Measurements from ENCODE around the gene BCL11B. TPM values are rescaled to one million over a fixed set of nuclear protein-coding genes. Genes with fewer than 3 reads are reported as not detected.
A peak's percentile ranks its signal among the peaks of the same experiment; 100 is the strongest.

The BCL11B gene
- total RNA-seq, 1 donor from 2014 or later: 0.23 TPM

DNA sequence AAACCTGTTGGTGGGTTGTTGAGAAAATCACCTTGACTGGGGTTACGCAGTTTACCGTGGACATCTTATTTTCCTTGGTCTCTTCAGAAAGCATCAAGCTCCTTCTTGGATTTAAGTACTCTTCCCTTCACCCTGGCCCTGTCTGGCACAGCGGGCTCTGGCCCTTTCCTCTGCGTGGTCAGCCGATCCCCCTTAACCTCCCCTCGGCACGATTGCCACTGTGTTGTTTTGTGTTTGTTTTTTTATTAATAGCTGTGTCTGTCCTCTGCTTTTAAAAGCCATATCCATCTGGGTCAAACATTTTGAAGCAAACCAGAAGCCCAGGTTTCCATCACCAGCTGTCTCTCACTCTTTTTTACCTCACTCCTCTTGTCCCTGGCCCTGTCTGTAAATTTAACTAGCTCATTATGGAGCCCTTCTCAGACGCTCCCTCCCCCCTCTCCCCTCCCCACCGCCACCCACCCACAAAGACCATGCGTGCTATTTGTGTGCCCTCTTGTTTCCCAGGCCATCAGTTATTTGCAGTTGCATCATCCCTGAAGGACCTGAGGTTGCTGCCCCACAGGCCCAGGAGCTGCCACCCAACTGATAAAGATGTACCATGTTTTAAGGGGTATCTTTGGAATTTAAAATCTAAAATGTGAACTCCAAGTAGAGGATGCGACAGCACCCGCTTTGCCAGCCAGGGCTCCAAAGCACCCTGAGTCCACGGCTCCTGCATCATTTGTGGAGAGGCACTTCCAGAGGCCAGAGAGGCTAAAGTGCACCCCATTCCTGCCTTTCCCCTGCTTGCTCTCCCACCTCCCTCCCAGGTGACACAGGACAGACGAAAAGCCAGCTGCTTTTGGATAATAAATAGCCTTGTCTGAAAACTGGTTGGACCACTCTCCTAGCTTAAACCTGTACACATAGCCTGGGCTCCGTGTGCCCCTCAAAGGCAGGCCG, 3.9 kb downstream of the BCL11B start:
- TF ChIP-seq, protein P1, sequence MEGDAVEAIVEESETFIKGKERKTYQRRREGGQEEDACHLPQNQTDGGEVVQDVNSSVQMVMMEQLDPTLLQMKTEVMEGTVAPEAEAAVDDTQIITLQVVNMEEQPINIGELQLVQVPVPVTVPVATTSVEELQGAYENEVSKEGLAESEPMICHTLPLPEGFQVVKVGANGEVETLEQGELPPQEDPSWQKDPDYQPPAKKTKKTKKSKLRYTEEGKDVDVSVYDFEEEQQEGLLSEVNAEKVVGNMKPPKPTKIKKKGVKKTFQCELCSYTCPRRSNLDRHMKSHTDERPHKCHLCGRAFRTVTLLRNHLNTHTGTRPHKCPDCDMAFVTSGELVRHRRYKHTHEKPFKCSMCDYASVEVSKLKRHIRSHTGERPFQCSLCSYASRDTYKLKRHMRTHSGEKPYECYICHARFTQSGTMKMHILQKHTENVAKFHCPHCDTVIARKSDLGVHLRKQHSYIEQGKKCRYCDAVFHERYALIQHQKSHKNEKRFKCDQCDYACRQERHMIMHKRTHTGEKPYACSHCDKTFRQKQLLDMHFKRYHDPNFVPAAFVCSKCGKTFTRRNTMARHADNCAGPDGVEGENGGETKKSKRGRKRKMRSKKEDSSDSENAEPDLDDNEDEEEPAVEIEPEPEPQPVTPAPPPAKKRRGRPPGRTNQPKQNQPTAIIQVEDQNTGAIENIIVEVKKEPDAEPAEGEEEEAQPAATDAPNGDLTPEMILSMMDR (conservative IDR thresholded peaks at IDR 0.05; ENCODE audit: low read depth, low read length): no peak
- no peak for DNase-seq (ENCODE audit: low read depth)
- H3K4me3 ChIP-seq (ENCODE audit: low read depth, low read length): no peak overlapping the region

GRCh38 chr14:99267381-99267780, 4.6 kb downstream of the BCL11B start:
- no peak for DNase-seq (ENCODE audit: low read depth)
- TF ChIP-seq, protein P1 (conservative IDR thresholded peaks at IDR 0.05; ENCODE audit: low read depth, low read length): no peak
- no peak overlapping the region for H3K4me3 ChIP-seq (ENCODE audit: low read depth, low read length)

- TF ChIP-seq, protein P1 (conservative IDR thresholded peaks at IDR 0.05; ENCODE audit: low read depth, low read length): peak; percentile 98
- no peak for DNase-seq (ENCODE audit: low read depth)
- no peak overlapping the region for H3K4me3 ChIP-seq (ENCODE audit: low read depth, low read length)
These were observed 5.5 kb downstream of the BCL11B start for GRCh38 chr14:99266181-99267178.

DNA sequence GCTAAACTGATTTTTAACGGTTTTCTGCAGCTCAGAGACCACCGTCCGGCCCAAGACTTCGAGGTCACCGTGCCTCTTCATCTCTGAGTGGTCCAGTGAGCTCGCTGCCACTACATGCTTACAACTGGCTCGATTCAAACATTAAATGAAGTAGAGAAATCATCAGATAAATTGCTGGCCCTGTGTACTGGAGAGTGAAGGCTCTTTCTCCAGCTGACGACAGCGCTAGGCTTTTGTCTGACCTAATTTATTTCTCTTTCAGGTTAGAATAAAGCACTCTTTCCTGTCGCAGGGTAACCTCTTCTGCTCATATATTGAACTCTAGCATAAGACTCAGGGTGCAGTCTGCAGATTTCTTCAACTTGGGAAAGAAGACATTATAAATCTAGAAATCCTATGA, 6.4 kb downstream of the BCL11B start:
- TF ChIP-seq, protein P1 (conservative IDR thresholded peaks at IDR 0.05; ENCODE audit: low read depth, low read length): no peak
- H3K4me3 ChIP-seq (ENCODE audit: low read depth, low read length): no peak overlapping the region
- no peak for DNase-seq (ENCODE audit: low read depth)

DNA sequence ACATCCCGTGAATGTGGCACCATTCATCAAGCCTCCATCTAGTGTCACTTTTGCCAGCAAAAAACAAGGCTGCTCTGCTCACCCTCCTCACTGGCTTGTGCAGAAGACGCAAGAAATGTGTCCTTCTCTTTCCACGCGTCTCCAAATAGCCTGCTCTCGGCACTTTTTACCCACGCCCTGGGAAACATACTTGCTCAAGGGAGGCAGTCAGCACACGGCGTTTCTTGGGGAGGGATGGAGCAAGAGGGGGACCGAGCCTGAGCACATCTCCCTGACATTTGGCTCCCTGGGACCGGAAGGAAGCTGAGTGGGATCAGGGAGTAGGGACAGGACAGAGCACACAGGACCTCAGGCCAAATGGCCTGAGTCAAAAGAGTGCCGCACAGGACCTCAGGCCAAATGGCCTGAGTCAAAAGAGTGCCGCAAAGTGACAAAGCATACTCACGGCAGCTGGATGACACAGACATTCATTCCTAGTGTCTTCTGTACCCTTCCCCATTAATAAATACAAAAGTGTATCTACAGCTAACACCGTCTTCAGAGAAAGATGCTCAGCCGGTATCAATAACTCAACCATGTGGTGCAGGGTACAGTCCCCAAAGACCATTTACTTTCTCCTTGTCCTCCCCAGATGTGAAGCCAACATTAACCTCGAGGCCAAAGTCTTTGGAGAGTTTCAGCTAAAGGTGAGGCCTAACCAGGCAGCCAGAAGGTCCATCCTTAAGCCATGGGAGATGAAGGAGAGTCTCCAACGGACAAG, 7.1 kb downstream of the BCL11B start:
- DNase-seq (ENCODE audit: low read depth): no peak
- no peak overlapping the region for H3K4me3 ChIP-seq (ENCODE audit: low read depth, low read length)
- TF ChIP-seq, protein P1 (conservative IDR thresholded peaks at IDR 0.05; ENCODE audit: low read depth, low read length): no peak
